ENCODE measurements around the gene ATG12.
"Not testable (repeated sequence)": the region's sequence is repeated elsewhere in the genome, so short reads cannot be mapped to it uniquely, and the experiment has no call there.

Gene ATG12

GRCh38 chr5:115829913-115830312 is 11.5 kb downstream of the ATG12 start:
- no peak overlapping the region for H3K4me3 ChIP-seq (replicated peaks; ENCODE audit: low read depth, low read length)
- no peak for DNase-seq (ENCODE audit: low read depth)
- no peak for TF ChIP-seq CTCF (IDR thresholded peaks at IDR 0.05; ENCODE audit: low read length, missing control alignments)

- no peak for TF ChIP-seq CTCF (IDR thresholded peaks at IDR 0.05; ENCODE audit: low read length, missing control alignments)
- no peak overlapping the region for H3K4me3 ChIP-seq (replicated peaks; ENCODE audit: low read depth, low read length)
- no peak for DNase-seq (ENCODE audit: low read depth)
Observed at GRCh38 chr5:115825948-115826347, 15.4 kb downstream of the ATG12 start.

GRCh38 chr5:115824983-115825382 is 16.4 kb downstream of the ATG12 start:
- H3K4me3 ChIP-seq (replicated peaks; ENCODE audit: low read depth, low read length); DNase-seq (ENCODE audit: low read depth): not testable (repeated sequence)

GRCh38 chr5:115820846-115821245 is 20.5 kb downstream of the ATG12 start:
- TF ChIP-seq CTCF (IDR thresholded peaks at IDR 0.05; ENCODE audit: low read length, missing control alignments), result no peak
- H3K4me3 ChIP-seq (replicated peaks; ENCODE audit: low read depth, low read length), result no peak overlapping the region
- DNase-seq (ENCODE audit: low read depth), result no peak

- H3K4me3 ChIP-seq (replicated peaks; ENCODE audit: low read depth, low read length), result no peak overlapping the region
- DNase-seq (ENCODE audit: low read depth), result no peak
- TF ChIP-seq CTCF (IDR thresholded peaks at IDR 0.05; ENCODE audit: low read length, missing control alignments), result no peak
Observed at GRCh38 chr5:115818821-115819220, 22.5 kb downstream of the ATG12 start.

- TF ChIP-seq CTCF (IDR thresholded peaks at IDR 0.05; ENCODE audit: low read length, missing control alignments), result no peak
- no peak for DNase-seq (ENCODE audit: low read depth)
- H3K4me3 ChIP-seq (replicated peaks; ENCODE audit: low read depth, low read length), result no peak overlapping the region
Observed at GRCh38 chr5:115817386-115817785, 24.0 kb downstream of the ATG12 start.

- H3K4me3 ChIP-seq (replicated peaks; ENCODE audit: low read depth, low read length), result peak within 1 kb of the TSS; percentile 59
- no peak for TF ChIP-seq CTCF (IDR thresholded peaks at IDR 0.05; ENCODE audit: low read length, missing control alignments)
- DNase-seq (ENCODE audit: low read depth), result peak; percentile 60
Observed at GRCh38 chr5:115816226-115817081, 24.9 kb downstream of the ATG12 start, which contains the start of gene CDO1. CDO1 (minus strand) TSS chr5:115816659; CDS start chr5:115816397, 262 bp downstream.
